GM23248 (cell line): ENCODE results near the gene ARPC5.

ENCODE experiments used
- EZH2 ChIP-seq: fragments of 200-600 bp; sonication (generic); IDR thresholded peaks from 2 replicates; pipeline ENCODE4 v1.6.1; 2018; ENCODE audit warnings: antibody characterized with exemption, mild to moderate bottlenecking; ENCODE audit not compliant: insufficient read depth, poor library complexity, severe bottlenecking
- EZH2phosphoT487 ChIP-seq: fragments of 200-600 bp; sonication (generic); IDR thresholded peaks from 2 replicates; pipeline ENCODE4 v1.6.1; 2018; ENCODE audit warnings: antibody characterized with exemption, moderate library complexity, mild to moderate bottlenecking, low read depth; ENCODE audit not compliant: insufficient read depth

GRCh38 chr1:183598386-183598785 lies 37.2 kb downstream of the ARPC5 start:
- TF ChIP-seq EZH2phosphoT487, result no peak
- no peak for TF ChIP-seq EZH2
